ENCODE results near the gene OPN4.

The OPN4 gene

GRCh38 chr10:86661161-86662025 lies 7.0 kb downstream of the OPN4 start:
- DNase-seq (ENCODE audit: low read depth) = no peak
- TF ChIP-seq CTCF (IDR thresholded peaks at IDR 0.05; ENCODE audit: control insufficient read depth, insufficient read depth, low read depth, low read length, missing control alignments) = no peak
- no peak overlapping the region for H3K4me3 ChIP-seq (ENCODE audit: control insufficient read depth, low read depth, low read length)

- no peak overlapping the region for H3K4me3 ChIP-seq (ENCODE audit: control insufficient read depth, low read depth, low read length)
- DNase-seq (ENCODE audit: low read depth) = no peak
- no peak for TF ChIP-seq CTCF (IDR thresholded peaks at IDR 0.05; ENCODE audit: control insufficient read depth, insufficient read depth, low read depth, low read length, missing control alignments)
Measured at GRCh38 chr10:86662186-86663045, 8.1 kb downstream of the OPN4 start.

GRCh38 chr10:86663046-86663345 lies 8.6 kb downstream of the OPN4 start:
- DNase-seq (ENCODE audit: low read depth) = no peak
- TF ChIP-seq CTCF (IDR thresholded peaks at IDR 0.05; ENCODE audit: control insufficient read depth, insufficient read depth, low read depth, low read length, missing control alignments) = no peak
- no peak overlapping the region for H3K4me3 ChIP-seq (ENCODE audit: control insufficient read depth, low read depth, low read length)

GRCh38 chr10:86663576-86664339 lies 9.4 kb downstream of the OPN4 start:
- no peak for DNase-seq (ENCODE audit: low read depth)
- H3K4me3 ChIP-seq (ENCODE audit: control insufficient read depth, low read depth, low read length) = no peak overlapping the region
- TF ChIP-seq CTCF (IDR thresholded peaks at IDR 0.05; ENCODE audit: control insufficient read depth, insufficient read depth, low read depth, low read length, missing control alignments) = no peak

- DNase-seq (ENCODE audit: low read depth) = no peak
- no peak for TF ChIP-seq CTCF (IDR thresholded peaks at IDR 0.05; ENCODE audit: control insufficient read depth, insufficient read depth, low read depth, low read length, missing control alignments)
- H3K4me3 ChIP-seq (ENCODE audit: control insufficient read depth, low read depth, low read length) = no peak overlapping the region
Measured at GRCh38 chr10:86664341-86665217, 10.2 kb downstream of the OPN4 start.

All from AG09309 (cell line).